Gastroesophageal sphincter (tissue), 4 donors: ENCODE measurements around the gene SUSD3. TPM values are rescaled to one million over a fixed set of nuclear protein-coding genes. Genes with fewer than 3 reads are reported as not detected.
A peak's percentile ranks its signal among the peaks of the same experiment; 100 is the strongest.

Experiments
- ATAC-seq: fragments of 150-250 bp; one replicate; pipeline ENCODE4 v1.9.1; 2016; ENCODE audit warnings: mild to moderate bottlenecking, moderate library complexity
- H3K27ac ChIP-seq, 4 donors: fragments of 200-600 bp; sonication (generic) in 3 of 4; 1 replicate in 3 of 4; 2 replicates in 1 of 4; pipeline ENCODE4 v1.5.1; 2016 to 2019
- H3K27me3 ChIP-seq: fragments of 200-600 bp; sonication (generic); one replicate; pipeline ENCODE4 v1.5.1; 2019
- H3K36me3 ChIP-seq, 2 donors: fragments of 200-600 bp; sonication (generic); one replicate each; pipeline ENCODE4 v1.5.1; 2019; ENCODE audit warnings: control low read depth in 1 of 2
- H3K4me1 ChIP-seq, 3 donors: fragments of 200-600 bp; sonication (generic); 1 replicate in 2 of 3; 2 replicates in 1 of 3; pipeline ENCODE4 v1.5.1; 2016 to 2019; ENCODE audit warnings: control low read depth in 2 of 3
- H3K4me3 ChIP-seq, 2 donors: fragments of 200-600 bp; sonication (generic); one replicate each; pipeline ENCODE4 v1.5.1; 2019; ENCODE audit warnings: mild to moderate bottlenecking in 1 of 2, moderate library complexity in 1 of 2
- H3K9me3 ChIP-seq, 3 donors: fragments of 200-600 bp; sonication (generic); one replicate each; pipeline ENCODE4 v1.5.1; 2017 to 2019; ENCODE audit warnings: control low read depth in 2 of 3
- CTCF ChIP-seq, 4 experiments: fragments of 200-600 bp in 2 of 4; fragments of 450-650 bp in 2 of 4; sonication (generic) in 1 of 4; IDR thresholded peaks; one replicate each; pipeline ENCODE4 v1.5.1; 2017 to 2019; ENCODE audit warnings: antibody characterized with exemption in 4 of 4, mild to moderate bottlenecking in 2 of 4, moderate library complexity in 2 of 4
- EP300 ChIP-seq: sonication (generic); formaldehyde crosslinking; IDR thresholded peaks from one replicate; pipeline ENCODE4 v1.6.1; 2017; ENCODE audit warnings: antibody characterized with exemption, mild to moderate bottlenecking
- POLR2A ChIP-seq, 2 donors: fragments of 450-650 bp; IDR thresholded peaks; one replicate each; pipeline ENCODE4 v1.6.1; 2017; ENCODE audit warnings: antibody characterized with exemption in 2 of 2, mild to moderate bottlenecking in 2 of 2, moderate library complexity in 1 of 2
- POLR2AphosphoS5 ChIP-seq: sonication (generic); formaldehyde crosslinking; IDR thresholded peaks from one replicate; pipeline ENCODE4 v1.6.1; 2017; ENCODE audit warnings: antibody characterized with exemption
- WGBS, 2 donors: methylation state at CpG; one replicate each; pipeline ENCODE4 v1.1.5; 2018; ENCODE audit warnings: low coverage in 1 of 2; 5-methylcytosine and 5-hydroxymethylcytosine counted together
- total RNA-seq, 4 donors: library from RNA; depleted of rRNA; stranded (reverse); fragments of >200 nt; gene quantifications; one replicate each; pipeline ENCODE4 v1.1.0, GENCODE V29; 2016

SUSD3 gene
- total RNA-seq, 4 donors from 2014 or later = 1.5 to 4.7 (median 2.1) TPM; not detected in 1

DNA sequence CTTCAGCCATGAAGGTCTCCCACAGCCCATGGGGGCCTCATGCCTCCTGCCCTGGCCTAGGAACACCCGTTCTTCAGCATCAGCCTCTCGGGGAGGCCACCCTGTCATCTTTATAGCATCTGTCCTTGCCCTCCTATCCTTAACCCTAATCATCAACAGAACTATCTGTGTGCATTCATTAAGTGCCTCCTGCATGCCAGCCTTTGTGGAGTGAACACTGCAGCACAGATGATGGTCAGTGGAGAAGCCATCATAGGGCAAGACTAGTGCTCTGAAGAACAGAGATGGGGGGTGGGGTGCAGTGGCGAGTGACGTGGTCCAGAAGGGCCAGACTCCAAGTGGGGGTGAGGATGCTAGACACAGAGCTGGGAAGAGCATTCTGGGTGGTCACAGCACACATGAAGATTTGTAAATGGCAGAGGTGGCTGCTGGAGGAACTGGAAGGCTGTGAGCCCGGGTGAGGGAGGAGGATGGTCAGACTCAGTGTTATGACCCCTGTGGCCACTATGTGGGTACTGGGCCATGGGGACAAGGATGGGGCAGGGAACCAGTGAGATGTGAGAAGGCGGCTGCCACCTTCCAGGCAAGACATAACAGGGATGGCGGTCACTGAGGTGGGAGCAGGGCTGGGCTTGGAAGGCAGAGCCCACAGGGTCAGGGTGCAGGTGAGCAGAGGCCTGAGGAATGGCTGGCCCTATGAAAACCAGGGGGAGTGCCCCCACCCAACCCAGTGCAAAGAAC is 33.9 kb downstream of the SUSD3 start:
- Histone ChIP-seq H3K36me3 (no peaks in the 10 kb centered on the region), H3K4me1 (peaks cover 0 to 36% (median 22%) of the 10 kb centered on the region in 3 donors), H3K9me3 (peaks cover 0 to 8% (median 0%) of the 10 kb centered on the region in 3 donors), H3K27me3 (no peaks in the 10 kb centered on the region), H3K27ac (peak overlapping the region in 2 of 4 donors; percentile 89 to 98), H3K4me3 (no peak overlapping the region)
- WGBS, 2 donors = 79 to 82% methylated on average over 5 to 7 of the region's 7 CpGs
- ATAC-seq = no peak
- TF ChIP-seq EP300 (no peak), CTCF (IDR thresholded peaks at IDR 0.05) (no peak), POLR2A (IDR thresholded peaks at IDR 0.05) (no peak), POLR2AphosphoS5 (no peak)

GRCh38 chr9:93093127-93093876 is 34.8 kb downstream of the SUSD3 start:
- H3K4me1 ChIP-seq = peaks cover 2 to 45% (median 31%) of the 10 kb centered on the region in 3 donors
- H3K27me3 ChIP-seq = no peaks in the 10 kb centered on the region
- H3K27ac ChIP-seq = peak overlapping the region in 3 of 4 donors; percentile 89 to 99 (median 98)
- WGBS, 2 donors = 35 to 62% methylated on average over 2 to 11 of the region's 11 CpGs
- H3K9me3 ChIP-seq = peaks cover 0 to 8% (median 0%) of the 10 kb centered on the region in 3 donors
- ATAC-seq = no peak
- no peaks in the 10 kb centered on the region for H3K36me3 ChIP-seq
- no peak for TF ChIP-seq POLR2A (IDR thresholded peaks at IDR 0.05)
- no peak for TF ChIP-seq POLR2AphosphoS5
- TF ChIP-seq CTCF (IDR thresholded peaks at IDR 0.05) = no peak
- no peak overlapping the region for H3K4me3 ChIP-seq

DNA sequence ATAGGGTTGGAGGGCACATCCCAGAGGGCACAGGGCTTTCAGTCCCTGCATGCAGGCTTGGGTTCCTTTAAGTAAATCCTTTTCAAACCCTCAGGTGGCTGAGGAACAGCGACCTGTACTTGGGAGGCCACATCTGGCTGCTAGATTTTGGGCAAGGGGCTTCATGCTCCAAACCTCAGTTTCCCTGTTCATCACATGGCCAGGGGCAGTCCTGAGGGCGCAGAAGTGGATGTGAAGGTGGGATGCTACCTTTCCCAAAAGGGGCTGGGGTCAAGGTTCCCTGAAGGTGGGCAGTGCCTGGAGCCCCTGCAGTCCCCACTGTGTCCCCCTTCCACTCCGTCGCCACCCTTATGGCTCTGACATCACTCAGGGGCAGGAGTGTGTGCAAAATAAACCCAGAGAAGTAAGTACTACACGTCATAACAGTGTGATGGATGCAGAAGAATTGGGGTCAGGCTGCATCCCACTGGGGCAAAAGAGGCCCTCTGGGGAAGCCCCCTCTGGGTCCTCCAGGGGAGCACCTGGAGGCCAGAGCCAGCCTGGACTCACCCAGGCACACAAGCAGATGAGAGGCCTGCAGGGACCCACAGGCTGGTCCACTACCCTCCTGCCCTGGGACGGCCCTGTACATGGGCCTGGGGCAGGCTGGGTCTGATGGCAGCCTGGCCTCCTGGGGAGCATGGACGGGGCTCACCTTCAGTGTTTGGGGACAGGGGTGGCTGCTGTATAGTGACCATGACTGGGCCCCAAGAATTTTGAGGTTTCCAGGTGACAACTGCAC is 35.6 kb downstream of the SUSD3 start:
- peaks cover 2 to 53% (median 36%) of the 10 kb centered on the region in 3 donors for H3K4me1 ChIP-seq
- no peak overlapping the region for H3K4me3 ChIP-seq
- ATAC-seq = no peak
- 68% methylated on average over 3 of the region's 7 CpGs; no CpG with 5 or more reads in 1 of the 2 donors for WGBS, 2 donors
- H3K27ac ChIP-seq = peak overlapping the region in 3 of 4 donors; percentile 89 to 99 (median 98)
- H3K9me3 ChIP-seq = peaks cover 0 to 8% (median 0%) of the 10 kb centered on the region in 3 donors
- no peaks in the 10 kb centered on the region for H3K36me3 ChIP-seq
- no peaks in the 10 kb centered on the region for H3K27me3 ChIP-seq
- TF ChIP-seq CTCF (IDR thresholded peaks at IDR 0.05) (no peak), POLR2A (IDR thresholded peaks at IDR 0.05) (no peak), EP300 (no peak), POLR2AphosphoS5 (no peak)

GRCh38 chr9:93094658-93095204 is 36.2 kb downstream of the SUSD3 start:
- no peaks in the 10 kb centered on the region for H3K36me3 ChIP-seq
- H3K27ac ChIP-seq = peak overlapping the region; percentile 89 to 99 (median 94)
- peaks cover 2 to 59% (median 43%) of the 10 kb centered on the region in 3 donors for H3K4me1 ChIP-seq
- WGBS, 2 donors = 19 to 25% methylated on average over 4 to 8 of the region's 11 CpGs
- ATAC-seq = no peak
- peak overlapping the region; percentile 42 to 96 for H3K4me3 ChIP-seq
- no peak for TF ChIP-seq EP300
- no peak for TF ChIP-seq POLR2A (IDR thresholded peaks at IDR 0.05)
- TF ChIP-seq CTCF (IDR thresholded peaks at IDR 0.05) = no peak
- TF ChIP-seq POLR2AphosphoS5 = no peak
- H3K27me3 ChIP-seq = no peaks in the 10 kb centered on the region
- H3K9me3 ChIP-seq = peaks cover 0 to 8% (median 0%) of the 10 kb centered on the region in 3 donors
